Mucosa of rectum (tissue), 2 donors: ENCODE measurements around the gene KRT1.

ENCODE experiments used
- H3K27ac ChIP-seq, 2 donors: one replicate each; pipeline ENCODE4 v1.7.0; 2013; ENCODE audit warnings: inconsistent platforms in 2 of 2, low read depth in 2 of 2, low read length in 2 of 2
- H3K27me3 ChIP-seq, 2 donors: one replicate each; pipeline ENCODE4 v1.7.0; 2013; ENCODE audit warnings: low read length in 2 of 2; ENCODE audit not compliant: control insufficient read depth in 2 of 2, insufficient read depth in 2 of 2
- H3K36me3 ChIP-seq, 2 donors: one replicate each; pipeline ENCODE4 v1.7.0; 2013; ENCODE audit warnings: low read length in 2 of 2; ENCODE audit not compliant: control insufficient read depth in 2 of 2, insufficient read depth in 2 of 2
- H3K4me1 ChIP-seq, 2 donors: one replicate each; pipeline ENCODE4 v1.7.0; 2013; ENCODE audit warnings: low read length in 2 of 2, mild to moderate bottlenecking in 1 of 2; ENCODE audit not compliant: control insufficient read depth in 2 of 2, insufficient read depth in 2 of 2
- H3K4me3 ChIP-seq, 2 donors: one replicate each; pipeline ENCODE4 v1.7.0; 2013; ENCODE audit warnings: low read length in 2 of 2
- H3K9ac ChIP-seq, 2 donors: one replicate each; pipeline ENCODE4 v1.7.0; 2013; ENCODE audit warnings: low read length in 2 of 2, low read depth in 1 of 2, mild to moderate bottlenecking in 1 of 2
- H3K9me3 ChIP-seq, 2 donors: one replicate each; pipeline ENCODE4 v1.7.0; 2013; ENCODE audit warnings: low read length in 2 of 2; ENCODE audit not compliant: control insufficient read depth in 2 of 2
- donor health status: healthy.
- donor health status: Normal muscosa, but diverticular disease.

The KRT1 gene

GRCh38 chr12:52633383-52633782 lies 46.8 kb downstream of the KRT1 start:
- no peak overlapping the region for H3K27ac ChIP-seq
- H3K36me3 ChIP-seq, result no peaks in the 10 kb centered on the region
- H3K9me3 ChIP-seq, result no peaks in the 10 kb centered on the region
- H3K9ac ChIP-seq, result no peak overlapping the region
- H3K4me1 ChIP-seq, result no peaks in the 10 kb centered on the region
- H3K4me3 ChIP-seq, result no peak overlapping the region
- H3K27me3 ChIP-seq, result peaks cover 0 to 4% of the 10 kb centered on the region in 2 donors

DNA sequence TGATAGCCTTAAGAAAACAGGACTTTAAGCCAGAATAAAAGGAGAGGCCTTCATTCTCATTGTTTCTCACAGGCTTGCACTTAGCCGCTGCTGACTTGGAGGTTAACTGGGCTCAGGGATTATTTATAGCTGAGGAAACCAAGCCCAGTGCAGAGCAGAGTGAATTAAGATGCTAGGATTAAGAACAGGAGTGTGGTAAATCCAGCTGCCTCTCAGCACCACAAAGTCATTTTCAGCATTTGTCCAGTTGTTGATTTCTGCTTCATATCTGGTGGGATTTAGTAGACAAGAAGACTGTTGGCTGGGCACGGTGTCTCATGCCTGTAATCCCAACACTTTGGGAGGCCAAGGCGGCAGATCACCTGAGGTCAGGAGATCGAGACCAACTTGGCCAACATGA lies 47.6 kb downstream of the KRT1 start:
- Histone ChIP-seq H3K9me3 (no peaks in the 10 kb centered on the region), H3K36me3 (no peaks in the 10 kb centered on the region), H3K4me3 (no peak overlapping the region), H3K9ac (no peak overlapping the region), H3K27ac (no peak overlapping the region), H3K4me1 (no peaks in the 10 kb centered on the region), H3K27me3 (peaks cover 0 to 4% of the 10 kb centered on the region in 2 donors)

DNA sequence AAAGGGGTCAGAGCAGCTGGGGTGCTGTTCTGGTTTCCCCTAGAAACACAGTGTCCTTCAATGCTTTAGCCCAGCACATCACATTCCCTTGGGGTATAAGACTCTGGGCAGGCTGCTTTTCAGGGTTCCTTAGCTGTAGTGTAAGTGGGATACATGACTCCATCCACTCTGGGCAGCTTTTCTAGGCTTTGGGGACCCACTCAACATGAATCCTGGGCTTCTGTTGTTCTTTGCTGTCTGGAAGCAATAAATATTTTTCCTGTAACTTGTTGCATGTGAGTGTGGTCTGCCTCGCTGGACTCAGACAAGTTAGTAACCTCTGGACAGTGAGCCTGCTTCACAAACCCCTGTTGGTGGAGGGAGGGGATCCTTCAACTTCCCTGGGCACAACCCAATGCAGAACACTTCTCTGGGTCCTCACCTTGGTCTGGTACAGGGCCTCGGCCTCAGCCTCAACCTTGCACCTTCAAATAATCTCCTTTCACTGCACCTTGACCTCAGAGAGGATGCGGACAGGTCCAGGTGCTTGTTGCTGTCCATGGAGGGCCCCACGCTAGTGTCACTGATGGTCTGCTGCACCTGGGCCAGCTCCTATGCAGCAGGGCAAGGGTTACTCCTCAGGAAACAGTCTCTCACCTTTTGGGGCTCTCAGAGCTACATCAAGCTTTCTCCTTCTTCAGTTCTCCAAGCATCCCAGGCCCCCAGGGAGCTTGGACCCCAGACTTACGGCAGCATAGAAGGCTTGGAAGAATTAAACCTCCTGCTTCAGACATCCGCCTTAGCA lies 48.3 kb downstream of the KRT1 start:
- Histone ChIP-seq H3K4me1 (no peaks in the 10 kb centered on the region), H3K4me3 (no peak overlapping the region), H3K27ac (no peak overlapping the region), H3K36me3 (no peaks in the 10 kb centered on the region), H3K9me3 (no peaks in the 10 kb centered on the region), H3K9ac (no peak overlapping the region), H3K27me3 (peaks cover 0 to 4% of the 10 kb centered on the region in 2 donors)

- peaks cover 3 to 4% of the 10 kb centered on the region in 2 donors for H3K27me3 ChIP-seq
- no peaks in the 10 kb centered on the region for H3K9me3 ChIP-seq
- no peaks in the 10 kb centered on the region for H3K36me3 ChIP-seq
- H3K4me3 ChIP-seq, result no peak overlapping the region
- no peak overlapping the region for H3K9ac ChIP-seq
- no peak overlapping the region for H3K27ac ChIP-seq
- H3K4me1 ChIP-seq, result no peaks in the 10 kb centered on the region
Observed at GRCh38 chr12:52631264-52631663, 48.9 kb downstream of the KRT1 start.

GRCh38 chr12:52630599-52631200 lies 49.5 kb downstream of the KRT1 start:
- Histone ChIP-seq H3K9me3 (no peaks in the 10 kb centered on the region), H3K9ac (no peak overlapping the region), H3K36me3 (no peaks in the 10 kb centered on the region), H3K4me3 (no peak overlapping the region), H3K27ac (no peak overlapping the region), H3K27me3 (peaks cover 3 to 4% of the 10 kb centered on the region in 2 donors), H3K4me1 (no peaks in the 10 kb centered on the region)

GRCh38 chr12:52630008-52630500 lies 50.2 kb downstream of the KRT1 start:
- no peak overlapping the region for H3K4me3 ChIP-seq
- H3K9me3 ChIP-seq, result no peaks in the 10 kb centered on the region
- H3K27ac ChIP-seq, result no peak overlapping the region
- no peaks in the 10 kb centered on the region for H3K36me3 ChIP-seq
- no peak overlapping the region for H3K9ac ChIP-seq
- H3K27me3 ChIP-seq, result peaks cover 3 to 4% of the 10 kb centered on the region in 2 donors
- no peaks in the 10 kb centered on the region for H3K4me1 ChIP-seq

- Histone ChIP-seq H3K27me3 (peaks cover 3 to 4% of the 10 kb centered on the region in 2 donors), H3K9ac (no peak overlapping the region), H3K27ac (no peak overlapping the region), H3K9me3 (no peaks in the 10 kb centered on the region), H3K36me3 (no peaks in the 10 kb centered on the region), H3K4me3 (no peak overlapping the region), H3K4me1 (no peaks in the 10 kb centered on the region)
Observed at GRCh38 chr12:52629281-52630007, 50.8 kb downstream of the KRT1 start.

- no peaks in the 10 kb centered on the region for H3K36me3 ChIP-seq
- H3K9me3 ChIP-seq, result no peaks in the 10 kb centered on the region
- no peak overlapping the region for H3K9ac ChIP-seq
- H3K27me3 ChIP-seq, result peaks cover 0 to 3% of the 10 kb centered on the region in 2 donors
- H3K4me1 ChIP-seq, result no peaks in the 10 kb centered on the region
- H3K27ac ChIP-seq, result no peak overlapping the region
- no peak overlapping the region for H3K4me3 ChIP-seq
Observed at GRCh38 chr12:52628841-52629240, 51.4 kb downstream of the KRT1 start.

DNA sequence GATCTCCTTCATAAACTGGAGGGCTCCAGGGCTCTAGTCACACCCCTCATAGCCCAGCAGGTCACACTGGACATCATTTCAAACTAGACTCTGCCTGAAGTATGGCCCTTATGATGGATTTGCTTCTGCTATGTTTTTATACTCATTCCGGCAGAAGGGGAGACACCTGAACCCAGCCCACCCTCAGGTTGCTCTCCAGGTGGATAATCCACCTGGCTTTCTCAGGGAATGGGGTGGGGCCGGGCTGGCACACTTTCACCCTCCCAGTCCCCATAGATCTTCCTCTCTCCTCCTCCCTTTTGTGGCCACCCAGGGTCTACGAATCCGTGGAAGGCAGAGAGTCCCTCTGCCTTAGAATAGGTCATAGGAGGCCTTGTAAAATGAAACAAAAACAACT lies 52.1 kb downstream of the KRT1 start:
- Histone ChIP-seq H3K27me3 (peaks cover 0 to 3% of the 10 kb centered on the region in 2 donors), H3K9ac (no peak overlapping the region), H3K36me3 (no peaks in the 10 kb centered on the region)

More for the DNA sequence above, 52.1 kb downstream of the KRT1 start:
- Histone ChIP-seq H3K27ac (no peak overlapping the region), H3K4me3 (no peak overlapping the region), H3K9me3 (no peaks in the 10 kb centered on the region), H3K4me1 (no peaks in the 10 kb centered on the region)
